AG04449 (cell line): ENCODE data around the gene COPS9.
A peak's percentile ranks its signal among the peaks of the same experiment; 100 is the strongest.

Source experiments
- CTCF ChIA-PET: fragments of 350-600 bp; formaldehyde crosslinking; extraction: SDS; loops from one replicate; lab custom pipeline; 2021; ENCODE audit warnings: antibody characterized with exemption; lab: Yijun Ruan, JAX
- POLR2A ChIA-PET: fragments of 400-600, 350-600 bp; formaldehyde crosslinking; extraction: SDS; loops from one replicate; lab custom pipeline; 2020; ENCODE audit warnings: antibody characterized with exemption, inconsistent platforms; lab: Yijun Ruan, JAX
- DNase-seq: peaks from one replicate; pipeline ENCODE4 v3.0.0-alpha.2; 2010; ENCODE audit warnings: low read depth, low spot score
- H3K4me3 ChIP-seq: 2 replicates; pipeline ENCODE4 v1.5.1; 2011; ENCODE audit warnings: low read depth, mild to moderate bottlenecking, control low read depth, low read length
- TF ChIP-seq, protein P1 (sequence below): IDR thresholded peaks from one replicate; pipeline ENCODE4 v1.5.1; 2011; ENCODE audit warnings: mild to moderate bottlenecking, moderate library complexity, low read length, control low read depth, inconsistent platforms; ENCODE audit not compliant: insufficient read depth; ENCODE audit errors: missing control alignments

The COPS9 gene

GRCh38 chr2:240154606-240155005 lies 18.5 kb upstream of the COPS9 start:
- POLR2A ChIA-PET, result no interaction called here
- TF ChIP-seq, protein P1, sequence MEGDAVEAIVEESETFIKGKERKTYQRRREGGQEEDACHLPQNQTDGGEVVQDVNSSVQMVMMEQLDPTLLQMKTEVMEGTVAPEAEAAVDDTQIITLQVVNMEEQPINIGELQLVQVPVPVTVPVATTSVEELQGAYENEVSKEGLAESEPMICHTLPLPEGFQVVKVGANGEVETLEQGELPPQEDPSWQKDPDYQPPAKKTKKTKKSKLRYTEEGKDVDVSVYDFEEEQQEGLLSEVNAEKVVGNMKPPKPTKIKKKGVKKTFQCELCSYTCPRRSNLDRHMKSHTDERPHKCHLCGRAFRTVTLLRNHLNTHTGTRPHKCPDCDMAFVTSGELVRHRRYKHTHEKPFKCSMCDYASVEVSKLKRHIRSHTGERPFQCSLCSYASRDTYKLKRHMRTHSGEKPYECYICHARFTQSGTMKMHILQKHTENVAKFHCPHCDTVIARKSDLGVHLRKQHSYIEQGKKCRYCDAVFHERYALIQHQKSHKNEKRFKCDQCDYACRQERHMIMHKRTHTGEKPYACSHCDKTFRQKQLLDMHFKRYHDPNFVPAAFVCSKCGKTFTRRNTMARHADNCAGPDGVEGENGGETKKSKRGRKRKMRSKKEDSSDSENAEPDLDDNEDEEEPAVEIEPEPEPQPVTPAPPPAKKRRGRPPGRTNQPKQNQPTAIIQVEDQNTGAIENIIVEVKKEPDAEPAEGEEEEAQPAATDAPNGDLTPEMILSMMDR, result no peak
- DNase-seq, result no peak
- CTCF ChIA-PET, result interaction anchor here (1.4 kb wide), 1 partner anchor 11 kb away, joined by 7 read pairs; no protein-coding TSS in a partner anchor
- H3K4me3 ChIP-seq, result no peak overlapping the region

GRCh38 chr2:240153418-240153817 lies 17.3 kb upstream of the COPS9 start:
- ChIA-PET POLR2A (no interaction called here), CTCF (interaction anchor here (1.8 to 2.7 kb wide), 2 partner anchors 10 to 79 kb away, joined by 4 to 19 read pairs; no protein-coding TSS in a partner anchor)
- no peak overlapping the region for H3K4me3 ChIP-seq
- TF ChIP-seq, protein P1, result no peak
- no peak for DNase-seq

GRCh38 chr2:240151477-240152031 lies 15.4 kb upstream of the COPS9 start:
- TF ChIP-seq, protein P1, result no peak
- CTCF ChIA-PET, result interaction anchor here (0.9 to 3.7 kb wide), 9 partner anchors 8 to 346 kb away, joined by 3 to 19 read pairs (median 3); no protein-coding TSS in a partner anchor
- H3K4me3 ChIP-seq, result no peak overlapping the region

DNA sequence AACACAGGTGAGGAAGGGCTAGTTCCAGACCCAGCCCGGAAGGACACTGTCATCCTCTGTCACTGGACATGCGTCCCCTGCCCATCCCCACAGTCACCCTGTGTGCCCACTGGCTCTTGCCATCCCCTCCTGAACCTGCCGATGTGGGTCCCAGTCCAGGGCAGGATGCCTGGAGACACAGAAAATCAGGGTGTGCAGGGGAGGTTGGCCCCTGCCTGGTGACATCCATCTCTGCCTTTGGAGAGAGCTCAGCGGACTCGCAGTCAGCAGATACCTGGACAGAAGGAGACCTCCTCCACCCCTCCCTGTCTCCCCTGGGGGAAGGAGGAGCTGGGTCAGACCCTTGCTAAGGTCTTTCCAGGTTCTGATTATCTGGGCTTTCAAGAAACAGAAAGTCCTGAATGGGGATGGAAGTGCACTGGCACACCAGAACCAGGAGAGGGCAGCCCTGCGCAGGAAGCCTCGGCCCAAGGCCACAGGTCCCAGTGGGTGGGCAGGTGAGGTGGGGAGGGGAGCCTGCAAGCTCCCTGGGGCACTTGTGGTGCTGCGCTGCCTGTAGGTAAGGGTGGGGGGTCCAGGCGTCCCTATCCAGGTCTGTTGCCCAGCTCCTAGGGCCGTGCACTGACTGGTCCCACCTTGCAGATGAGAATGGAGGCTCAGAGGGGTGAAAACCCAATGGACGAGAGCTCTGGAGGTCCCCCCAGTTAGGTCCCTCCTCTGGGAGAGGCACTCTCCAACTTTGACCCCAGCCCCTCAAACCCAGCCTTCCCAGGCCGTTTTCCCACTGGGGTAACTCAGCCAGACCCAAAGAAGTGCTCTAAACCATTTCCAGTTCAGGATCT lies 14.1 kb upstream of the COPS9 start:
- TF ChIP-seq, protein P1, result peak; percentile 87
- ChIA-PET CTCF (interaction anchor here (0.7 to 3.7 kb wide), 17 partner anchors 11 to 347 kb away, joined by 3 to 17 read pairs (median 3); no protein-coding TSS in a partner anchor), POLR2A (no interaction called here)
- DNase-seq, result no peak
- no peak overlapping the region for H3K4me3 ChIP-seq

More at GRCh38 chr2:240151477-240152031, 15.4 kb upstream of the COPS9 start:
- DNase-seq, result no peak
- POLR2A ChIA-PET, result no interaction called here

- no peak overlapping the region for H3K4me3 ChIP-seq
- ChIA-PET POLR2A (no interaction called here), CTCF (interaction anchor here (3.7 kb wide), 1 partner anchor 87 kb away, joined by 15 read pairs; no protein-coding TSS in a partner anchor)
- TF ChIP-seq, protein P1, result no peak
- DNase-seq, result no peak
Observed at GRCh38 chr2:240147911-240148587, 11.9 kb upstream of the COPS9 start.

- ChIA-PET POLR2A (no interaction called here), CTCF (no interaction called here)
- no peak for DNase-seq
- no peak overlapping the region for H3K4me3 ChIP-seq
- TF ChIP-seq, protein P1, result no peak
Observed at GRCh38 chr2:240147382-240147781, 11.3 kb upstream of the COPS9 start.
